ENCODE results near the gene C1QTNF6. TPM values are rescaled to one million over a fixed set of nuclear protein-coding genes. Genes with fewer than 3 reads are reported as not detected.

The C1QTNF6 gene
- total and polyA plus RNA-seq, 4 donors: 3.1 to 4.5 (median 4.0) TPM

- no peaks in the 10 kb centered on the region for H3K36me3 ChIP-seq (ENCODE audit: control insufficient read depth in 4 of 4, insufficient read depth in 3 of 4, low read depth in 1 of 4, low read length in 3 of 4)
- no peaks in the 10 kb centered on the region for H3K9me3 ChIP-seq (ENCODE audit: control insufficient read depth in 4 of 4, low read length in 3 of 4)
- no peak overlapping the region for H3K4me3 ChIP-seq (ENCODE audit: low read depth in 1 of 3, low read length in 3 of 3)
- no peak overlapping the region for H3K9ac ChIP-seq (ENCODE audit: low read depth in 1 of 2, low read length in 2 of 2)
- H3K27ac ChIP-seq (ENCODE audit: low read depth in 1 of 2, low read length in 2 of 2): no peak overlapping the region
- 84% methylated on average over 21 of the region's 21 CpGs for WGBS
- H3K4me1 ChIP-seq (ENCODE audit: control insufficient read depth in 4 of 4, insufficient read depth in 4 of 4, low read length in 3 of 4): peaks cover 0 to 5% (median 2%) of the 10 kb centered on the region in 4 donors
- TF ChIP-seq, protein P1, sequence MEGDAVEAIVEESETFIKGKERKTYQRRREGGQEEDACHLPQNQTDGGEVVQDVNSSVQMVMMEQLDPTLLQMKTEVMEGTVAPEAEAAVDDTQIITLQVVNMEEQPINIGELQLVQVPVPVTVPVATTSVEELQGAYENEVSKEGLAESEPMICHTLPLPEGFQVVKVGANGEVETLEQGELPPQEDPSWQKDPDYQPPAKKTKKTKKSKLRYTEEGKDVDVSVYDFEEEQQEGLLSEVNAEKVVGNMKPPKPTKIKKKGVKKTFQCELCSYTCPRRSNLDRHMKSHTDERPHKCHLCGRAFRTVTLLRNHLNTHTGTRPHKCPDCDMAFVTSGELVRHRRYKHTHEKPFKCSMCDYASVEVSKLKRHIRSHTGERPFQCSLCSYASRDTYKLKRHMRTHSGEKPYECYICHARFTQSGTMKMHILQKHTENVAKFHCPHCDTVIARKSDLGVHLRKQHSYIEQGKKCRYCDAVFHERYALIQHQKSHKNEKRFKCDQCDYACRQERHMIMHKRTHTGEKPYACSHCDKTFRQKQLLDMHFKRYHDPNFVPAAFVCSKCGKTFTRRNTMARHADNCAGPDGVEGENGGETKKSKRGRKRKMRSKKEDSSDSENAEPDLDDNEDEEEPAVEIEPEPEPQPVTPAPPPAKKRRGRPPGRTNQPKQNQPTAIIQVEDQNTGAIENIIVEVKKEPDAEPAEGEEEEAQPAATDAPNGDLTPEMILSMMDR (IDR thresholded peaks at IDR 0.05; ENCODE audit: low read depth, low read length, missing input control): no peak
- TF ChIP-seq TAF1 (conservative IDR thresholded peaks at IDR 0.05) (no peak), JUND (IDR thresholded peaks at IDR 0.05) (no peak), HNF4A (conservative IDR thresholded peaks at IDR 0.05) (no peak), SP1 (IDR thresholded peaks at IDR 0.05) (no peak), RAD21 (IDR thresholded peaks at IDR 0.05) (no peak), REST (IDR thresholded peaks at IDR 0.05) (no peak), MAX (IDR thresholded peaks at IDR 0.05) (no peak), FOXA2 (IDR thresholded peaks at IDR 0.05) (no peak), EGR1 (IDR thresholded peaks at IDR 0.05; ENCODE audit: low read depth in 2 of 2) (no peak), GABPA (IDR thresholded peaks at IDR 0.05 in 1 of 2, conservative IDR thresholded peaks at IDR 0.05 in 1 of 2) (no peak), HNF4G (IDR thresholded peaks at IDR 0.05) (no peak)
- TF ChIP-seq, protein P2, sequence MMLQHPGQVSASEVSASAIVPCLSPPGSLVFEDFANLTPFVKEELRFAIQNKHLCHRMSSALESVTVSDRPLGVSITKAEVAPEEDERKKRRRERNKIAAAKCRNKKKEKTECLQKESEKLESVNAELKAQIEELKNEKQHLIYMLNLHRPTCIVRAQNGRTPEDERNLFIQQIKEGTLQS (IDR thresholded peaks at IDR 0.05): no peak
- no peaks in the 10 kb centered on the region for H3K27me3 ChIP-seq (ENCODE audit: control insufficient read depth in 4 of 4, insufficient read depth in 4 of 4, low read length in 3 of 4)
- no peak for DNase-seq (ENCODE audit: low spot score)
Measured at GRCh38 chr22:37231406-37232139, 43.5 kb upstream of the C1QTNF6 start.

- Histone ChIP-seq H3K27ac (ENCODE audit: low read depth in 1 of 2, low read length in 2 of 2) (peak overlapping the region; percentile 40 to 48), H3K4me3 (ENCODE audit: low read depth in 1 of 3, low read length in 3 of 3) (no peak overlapping the region), H3K27me3 (ENCODE audit: control insufficient read depth in 4 of 4, insufficient read depth in 4 of 4, low read length in 3 of 4) (no peaks in the 10 kb centered on the region), H3K36me3 (ENCODE audit: control insufficient read depth in 4 of 4, insufficient read depth in 3 of 4, low read depth in 1 of 4, low read length in 3 of 4) (no peaks in the 10 kb centered on the region), H3K9me3 (ENCODE audit: control insufficient read depth in 4 of 4, low read length in 3 of 4) (no peaks in the 10 kb centered on the region), H3K4me1 (ENCODE audit: control insufficient read depth in 4 of 4, insufficient read depth in 4 of 4, low read length in 3 of 4) (peaks cover 0 to 5% (median 2%) of the 10 kb centered on the region in 4 donors), H3K9ac (ENCODE audit: low read depth in 1 of 2, low read length in 2 of 2) (no peak overlapping the region)
- 76% methylated on average over 14 of the region's 14 CpGs for WGBS
- no peak for DNase-seq (ENCODE audit: low spot score)
- no peak for TF ChIP-seq HNF4G (IDR thresholded peaks at IDR 0.05)
- TF ChIP-seq JUND (IDR thresholded peaks at IDR 0.05): no peak
- no peak for TF ChIP-seq MAX (IDR thresholded peaks at IDR 0.05)
- no peak for TF ChIP-seq RXRA (IDR thresholded peaks at IDR 0.05)
- no peak for TF ChIP-seq HNF4A (conservative IDR thresholded peaks at IDR 0.05)
- TF ChIP-seq, protein P1 (IDR thresholded peaks at IDR 0.05; ENCODE audit: low read depth, low read length, missing input control): no peak
- no peak for TF ChIP-seq SP1 (IDR thresholded peaks at IDR 0.05)
- TF ChIP-seq FOXA2 (IDR thresholded peaks at IDR 0.05): no peak
- no peak for TF ChIP-seq RAD21 (IDR thresholded peaks at IDR 0.05)
- TF ChIP-seq, protein P3, sequence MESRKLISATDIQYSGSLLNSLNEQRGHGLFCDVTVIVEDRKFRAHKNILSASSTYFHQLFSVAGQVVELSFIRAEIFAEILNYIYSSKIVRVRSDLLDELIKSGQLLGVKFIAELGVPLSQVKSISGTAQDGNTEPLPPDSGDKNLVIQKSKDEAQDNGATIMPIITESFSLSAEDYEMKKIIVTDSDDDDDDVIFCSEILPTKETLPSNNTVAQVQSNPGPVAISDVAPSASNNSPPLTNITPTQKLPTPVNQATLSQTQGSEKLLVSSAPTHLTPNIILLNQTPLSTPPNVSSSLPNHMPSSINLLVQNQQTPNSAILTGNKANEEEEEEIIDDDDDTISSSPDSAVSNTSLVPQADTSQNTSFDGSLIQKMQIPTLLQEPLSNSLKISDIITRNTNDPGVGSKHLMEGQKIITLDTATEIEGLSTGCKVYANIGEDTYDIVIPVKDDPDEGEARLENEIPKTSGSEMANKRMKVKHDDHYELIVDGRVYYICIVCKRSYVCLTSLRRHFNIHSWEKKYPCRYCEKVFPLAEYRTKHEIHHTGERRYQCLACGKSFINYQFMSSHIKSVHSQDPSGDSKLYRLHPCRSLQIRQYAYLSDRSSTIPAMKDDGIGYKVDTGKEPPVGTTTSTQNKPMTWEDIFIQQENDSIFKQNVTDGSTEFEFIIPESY (IDR thresholded peaks at IDR 0.05): no peak
- TF ChIP-seq NR2F2 (IDR thresholded peaks at IDR 0.05): no peak
- TF ChIP-seq TAF1 (conservative IDR thresholded peaks at IDR 0.05): no peak
- TF ChIP-seq YY1 (IDR thresholded peaks at IDR 0.05): no peak
- TF ChIP-seq, protein P2 (IDR thresholded peaks at IDR 0.05): no peak
- no peak for TF ChIP-seq EGR1 (IDR thresholded peaks at IDR 0.05; ENCODE audit: low read depth in 2 of 2)
Measured at GRCh38 chr22:37230673-37231405, 42.8 kb upstream of the C1QTNF6 start.
